Femur (tissue), 1 donor: ENCODE data around the gene MAP3K4.
"Not testable (repeated sequence)": the region's sequence is repeated elsewhere in the genome, so short reads cannot be mapped to it uniquely, and the experiment has no call there.

Source experiments
- DNase-seq: peaks from one replicate; pipeline ENCODE4 v3.0.0-alpha.2; 2017

Gene MAP3K4

DNA sequence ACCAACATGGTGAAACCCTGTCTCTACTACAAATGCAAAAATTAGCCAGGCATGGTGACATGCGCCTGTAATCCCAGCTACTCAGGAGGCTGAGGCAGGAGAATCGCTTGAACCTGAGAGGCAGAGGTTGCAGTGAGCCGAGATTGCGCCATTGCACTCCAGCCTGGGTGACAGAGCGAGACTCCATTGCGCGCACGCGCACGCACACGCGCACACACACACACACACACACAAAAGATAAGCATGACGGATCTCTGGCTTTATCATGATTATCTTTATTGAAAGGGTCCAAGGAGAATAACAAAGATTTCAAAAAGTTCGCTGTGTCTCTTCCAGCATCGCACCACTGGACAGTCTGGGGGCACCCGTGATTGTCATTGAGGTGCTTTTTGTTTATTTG, 19.0 kb upstream of the MAP3K4 start:
- not testable (repeated sequence) for DNase-seq

DNA sequence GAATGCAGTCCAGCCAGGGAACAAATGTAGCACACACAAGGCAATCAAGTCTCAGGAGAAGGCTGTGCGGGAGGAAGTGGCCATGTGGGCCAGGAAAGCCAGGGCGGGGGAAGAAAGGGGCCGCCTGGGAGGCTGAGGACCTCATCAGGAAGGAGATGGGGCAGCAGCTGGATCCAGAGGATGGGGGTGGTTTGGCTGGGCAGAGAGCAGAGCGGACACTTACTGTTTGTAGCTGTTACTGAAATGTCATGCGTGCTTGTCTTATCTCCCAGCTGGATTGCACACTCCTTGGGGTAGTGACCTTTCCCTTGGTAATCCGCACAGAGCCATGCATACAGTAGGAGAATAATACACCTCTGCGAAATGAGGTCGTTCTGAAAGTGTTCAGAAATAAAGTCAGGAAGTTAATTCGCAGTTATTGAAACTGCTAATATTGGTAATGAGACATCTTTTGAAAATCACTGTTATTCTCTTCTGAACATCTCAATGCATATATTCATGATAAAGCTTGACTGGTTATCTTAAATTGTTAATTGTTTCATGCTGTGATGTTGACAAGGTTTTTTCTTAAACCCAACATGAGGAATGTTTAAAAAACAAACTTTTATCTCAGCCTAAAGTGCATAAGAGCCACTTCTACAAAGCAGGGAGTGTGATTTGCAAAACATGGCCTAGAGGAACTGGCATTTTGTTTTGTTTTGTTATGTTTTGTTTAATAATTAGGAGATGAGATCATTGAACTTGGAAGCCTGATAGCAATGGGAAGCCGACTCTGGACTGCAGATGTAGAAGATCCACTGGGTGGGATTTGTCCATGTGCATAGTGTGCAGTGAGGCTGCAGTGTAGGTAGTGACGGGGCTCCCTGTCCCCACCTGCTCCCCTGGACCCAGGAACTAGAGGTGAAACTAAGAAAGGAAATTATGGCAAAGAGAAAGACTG, 18.0 kb upstream of the MAP3K4 start:
- no peak for DNase-seq

DNA sequence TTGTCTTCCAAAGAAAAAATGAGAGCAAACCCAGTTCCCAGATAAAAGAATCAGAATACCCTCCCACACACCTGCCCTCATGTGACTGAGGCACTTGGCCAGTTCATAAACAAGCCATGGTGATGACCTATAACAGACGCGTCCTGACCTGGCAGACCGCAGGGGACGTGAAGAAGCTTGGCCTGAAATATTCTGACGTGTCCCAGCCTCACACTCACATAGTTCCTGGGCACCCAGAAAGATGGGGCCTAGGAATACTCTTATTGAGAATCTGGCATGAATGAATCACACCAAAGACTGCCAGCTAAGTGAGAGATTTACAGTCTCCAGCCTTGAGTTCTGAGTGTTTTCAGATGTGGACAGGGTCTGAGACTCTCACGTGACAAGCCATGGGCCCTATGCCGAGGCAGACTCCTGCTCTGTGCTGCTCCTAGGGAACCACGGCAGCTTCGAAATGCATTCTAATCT, 17.2 kb upstream of the MAP3K4 start:
- DNase-seq = peak; percentile 83

DNA sequence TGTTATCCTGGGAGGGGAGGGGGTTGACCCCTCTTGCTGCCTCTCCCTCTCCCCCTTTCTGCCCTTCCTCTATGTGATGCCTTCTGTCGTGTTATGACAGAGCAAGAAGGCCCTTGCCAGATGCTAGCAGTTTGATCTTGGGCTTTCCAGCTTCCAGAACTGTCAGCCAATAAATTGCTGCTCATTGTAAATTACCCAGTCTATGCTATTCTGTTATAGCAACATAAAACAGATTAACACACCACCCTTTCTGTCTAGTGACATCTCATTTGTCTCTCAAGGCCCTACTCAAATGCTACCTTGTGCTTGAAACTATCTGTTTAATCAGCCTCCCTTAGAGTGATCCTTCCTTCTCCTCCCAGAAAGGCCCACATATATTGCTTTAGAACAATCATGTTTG, 16.4 kb upstream of the MAP3K4 start:
- no peak for DNase-seq

DNA sequence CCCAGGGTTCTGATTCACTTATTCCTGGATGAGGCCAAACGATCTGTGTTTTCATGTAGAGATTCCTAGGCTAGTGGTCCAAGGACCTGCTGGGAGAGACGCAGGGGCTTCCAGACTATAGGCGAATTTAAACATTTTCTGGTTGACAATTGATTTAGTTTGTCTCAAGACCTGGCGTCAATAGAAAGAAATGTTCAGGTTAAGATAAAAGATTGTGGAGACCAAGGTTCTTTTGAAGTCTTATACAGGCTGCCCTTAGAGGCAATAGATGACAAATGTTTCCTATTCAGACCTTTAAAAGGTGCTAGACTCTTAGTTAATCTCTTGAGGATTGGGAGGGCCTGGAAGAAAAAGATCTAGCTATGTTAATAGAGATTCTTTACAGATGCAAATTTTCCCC, 15.6 kb upstream of the MAP3K4 start:
- not testable (repeated sequence) for DNase-seq

DNA sequence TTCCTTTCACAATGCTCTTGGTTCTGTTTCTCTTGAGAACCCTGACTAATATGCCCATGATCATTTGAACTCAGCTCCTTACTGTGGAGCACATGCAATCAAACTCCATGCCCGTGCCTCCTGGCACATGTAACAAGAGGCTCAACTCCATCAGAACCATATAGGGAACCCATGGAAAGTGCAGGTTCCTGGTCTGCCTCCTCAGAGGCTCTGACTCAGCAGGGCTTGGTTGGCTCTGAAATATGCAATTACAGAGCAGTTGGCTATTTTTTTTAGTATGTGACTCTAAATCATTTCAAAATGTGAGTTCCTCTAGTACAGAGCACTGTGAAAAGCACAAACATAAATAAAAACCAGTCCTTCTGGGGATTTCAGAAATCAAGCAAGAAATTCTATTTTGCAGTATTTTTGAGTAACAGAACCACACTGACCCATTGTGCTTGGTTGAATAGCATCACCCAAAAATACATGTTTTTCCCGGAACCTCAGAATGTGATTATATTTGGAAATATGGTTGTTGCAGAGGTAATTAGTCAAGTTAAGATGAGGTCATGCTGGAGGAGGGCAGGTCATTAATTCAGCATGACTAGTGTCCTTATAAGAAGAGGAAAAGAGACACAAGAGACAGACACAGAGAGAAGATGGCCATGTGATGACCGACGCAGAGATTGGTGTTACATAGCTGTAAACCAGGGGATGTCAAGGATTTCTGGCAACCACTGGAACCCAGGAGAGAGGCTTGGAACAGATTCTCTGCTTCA, 13.2 kb upstream of the MAP3K4 start:
- no peak for DNase-seq

DNA sequence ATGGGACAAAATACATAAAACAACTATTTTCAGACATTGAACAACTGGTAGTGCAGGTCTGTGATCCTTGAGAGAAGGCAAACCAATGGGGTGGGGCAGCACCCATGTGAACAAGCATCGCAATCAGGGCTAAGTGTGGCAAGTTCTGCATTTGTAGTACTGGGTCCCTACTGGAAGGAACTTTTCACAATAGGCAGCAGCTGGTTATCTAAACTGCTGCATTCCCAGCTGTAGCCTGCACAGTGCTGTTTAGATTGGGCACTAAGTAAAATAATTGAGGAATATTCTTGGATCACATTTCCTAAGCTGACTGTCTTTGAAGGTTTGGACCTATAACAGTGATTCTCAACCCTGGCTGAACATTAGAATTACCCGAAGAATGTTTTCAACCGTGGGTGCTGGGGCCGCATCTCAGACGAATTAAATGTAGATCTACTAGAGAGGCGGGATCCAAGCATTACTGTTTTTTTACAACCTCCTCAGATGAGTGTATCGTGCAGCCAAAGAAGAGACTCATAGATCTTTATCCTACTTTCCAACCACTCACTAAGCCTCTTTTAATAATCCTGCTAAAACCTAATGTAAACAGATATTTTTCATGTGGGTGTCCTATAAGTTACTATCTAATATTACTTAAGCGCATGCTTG, 12.4 kb upstream of the MAP3K4 start:
- no peak for DNase-seq

DNA sequence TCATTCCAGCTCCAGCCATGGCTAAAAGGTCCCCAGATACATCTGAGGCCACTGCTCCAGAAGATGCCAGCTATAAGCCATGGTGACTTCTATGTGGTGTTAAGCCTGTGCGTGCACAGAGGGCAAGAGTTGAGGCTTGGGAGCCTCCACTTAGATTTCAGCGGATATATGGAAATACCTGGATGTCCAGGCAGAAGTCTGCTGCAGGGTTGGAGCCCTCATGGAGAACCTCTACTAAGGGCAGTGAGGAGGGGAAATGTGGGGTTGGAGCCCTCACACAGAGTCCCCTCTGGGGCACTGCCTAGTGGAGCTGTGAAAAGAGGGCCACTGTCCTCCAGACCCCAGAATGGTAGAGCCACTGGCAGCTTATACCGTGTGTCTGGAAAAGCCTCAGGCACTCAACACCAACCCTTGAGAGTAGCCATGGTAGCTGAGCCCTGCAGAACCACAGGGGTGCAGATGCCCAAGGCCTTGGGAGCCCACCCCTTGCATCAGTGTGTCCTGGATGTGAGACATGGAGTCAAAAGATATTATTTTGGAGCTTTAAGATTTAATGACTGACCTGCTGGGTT, 8.1 kb upstream of the MAP3K4 start:
- DNase-seq = not testable (repeated sequence)

DNA sequence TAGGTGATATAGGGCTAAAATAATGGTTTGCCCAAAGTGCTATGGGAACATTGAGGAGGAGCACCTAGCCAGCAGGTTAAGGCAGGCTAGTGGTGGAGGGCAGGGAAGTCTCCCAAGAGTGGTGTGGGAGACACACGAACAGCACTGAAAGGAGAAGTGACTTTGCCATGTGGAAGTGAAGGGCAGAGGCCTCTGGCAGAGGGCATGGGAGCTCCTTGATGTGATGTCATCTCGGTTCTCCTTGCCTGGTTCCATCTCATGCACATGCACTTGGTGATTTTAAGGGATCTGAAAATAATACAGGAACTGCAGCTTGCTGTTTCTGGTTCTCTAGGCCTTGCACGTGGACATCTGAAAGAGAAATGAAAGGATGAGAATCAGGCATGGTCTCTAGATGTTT, 4.7 kb upstream of the MAP3K4 start:
- no peak for DNase-seq

DNA sequence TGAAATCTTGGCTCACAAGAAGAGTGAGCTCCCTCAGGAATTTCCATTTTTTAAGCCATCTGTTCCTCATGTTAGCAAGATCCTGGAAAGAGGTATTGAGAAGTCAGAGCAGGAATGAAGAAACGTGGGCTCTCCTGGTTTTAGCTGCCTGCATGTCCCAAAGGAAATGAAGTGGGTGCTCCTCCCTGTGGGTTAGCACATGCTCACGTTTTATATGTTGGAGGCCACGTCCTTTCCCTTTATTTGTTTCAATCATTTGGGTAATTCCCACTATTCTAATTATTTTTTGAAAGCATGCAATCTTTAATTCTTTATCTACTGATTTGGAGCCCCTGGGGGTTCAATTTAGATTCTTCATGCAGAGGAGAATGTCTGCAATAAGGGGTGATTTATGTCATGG, 4.3 kb upstream of the MAP3K4 start:
- no peak for DNase-seq

DNA sequence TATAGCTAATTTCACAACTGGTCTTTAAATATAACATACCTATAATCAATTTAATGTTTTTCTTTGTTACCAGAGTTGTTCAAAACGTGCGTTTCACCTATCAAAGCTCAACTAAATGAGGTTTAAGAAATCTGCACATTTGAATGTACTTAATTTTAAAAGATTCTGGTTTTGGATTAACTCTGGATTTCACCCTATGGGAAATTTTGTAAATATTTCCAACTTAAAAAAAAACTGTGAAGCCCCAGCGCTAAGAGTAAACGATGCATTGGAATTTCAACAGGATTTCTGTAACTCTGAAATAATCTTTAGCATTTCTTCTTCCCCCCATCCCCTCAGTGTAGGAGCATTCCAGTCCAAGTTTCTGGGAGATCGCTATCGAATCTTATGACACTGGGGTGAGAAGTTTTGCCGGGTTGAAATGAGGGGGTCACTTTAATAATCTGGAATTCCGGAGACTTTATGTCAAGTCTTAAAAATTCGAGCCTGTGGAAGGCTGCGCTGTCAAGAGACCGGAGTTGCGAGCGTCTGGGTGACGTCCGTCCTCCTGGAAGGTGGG, 643 bp upstream of the MAP3K4 start:
- DNase-seq = no peak

DNA sequence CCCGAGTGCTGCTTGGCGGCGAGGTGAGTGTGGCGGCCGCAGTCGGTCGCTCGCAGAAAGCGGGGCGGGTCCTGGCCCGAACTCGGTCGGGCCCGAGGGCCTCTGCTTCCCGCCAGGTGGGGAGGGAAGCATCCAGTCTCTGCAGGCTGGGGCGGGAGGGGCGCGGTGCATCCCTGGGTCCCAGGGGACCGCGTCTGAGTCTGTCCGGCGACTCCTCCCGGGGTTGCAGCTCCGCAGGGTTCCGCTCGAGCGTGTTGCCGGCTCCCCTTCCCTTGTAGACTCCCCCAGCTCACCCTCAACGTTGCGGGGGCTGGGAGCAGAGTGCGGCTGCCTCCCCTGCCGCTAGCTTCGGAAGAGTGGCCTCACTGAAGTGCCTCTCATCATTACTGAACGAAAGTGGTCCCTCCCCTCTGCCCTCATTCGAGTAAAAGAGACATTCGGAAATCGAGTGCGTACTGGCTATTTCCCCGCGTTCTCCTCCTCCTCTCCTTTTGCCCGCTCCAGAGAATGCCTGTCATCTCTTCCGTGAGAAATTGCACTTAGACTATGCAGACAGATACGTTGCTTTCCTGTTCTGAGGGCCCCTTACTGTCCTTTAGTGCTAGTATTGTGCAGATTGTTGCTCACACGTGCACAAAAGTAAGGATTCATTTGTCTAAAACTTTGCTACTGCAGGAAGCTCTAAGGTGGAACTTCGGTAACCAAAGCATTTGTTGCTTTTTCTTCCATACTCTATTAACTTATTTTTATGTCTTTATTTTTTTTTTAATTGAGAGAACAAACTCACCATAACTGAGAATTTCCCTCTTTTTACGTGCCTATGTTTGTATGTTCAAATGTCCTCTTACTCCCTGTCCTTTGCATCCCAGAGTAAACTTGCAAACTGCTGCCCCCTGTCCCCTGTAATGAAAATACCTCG, 751 bp downstream of the MAP3K4 start:
- DNase-seq = peak; percentile 77

DNA sequence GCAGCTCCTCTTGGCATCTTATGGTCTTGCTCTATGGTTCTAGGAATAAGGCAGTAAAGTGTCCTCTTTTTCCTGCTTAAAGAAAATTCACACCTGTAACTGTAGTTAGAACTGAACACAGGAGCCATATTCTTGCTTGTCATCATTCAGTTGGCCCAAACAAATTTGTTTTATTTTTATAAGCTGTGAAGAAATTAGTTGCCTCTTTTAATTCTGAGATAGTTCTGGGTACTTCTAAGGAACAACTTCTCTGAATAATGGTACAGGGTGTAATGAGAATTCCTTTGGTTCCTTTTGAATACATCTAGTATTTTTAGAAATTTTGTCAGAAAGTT, 1.4 kb downstream of the MAP3K4 start:
- no peak for DNase-seq

DNA sequence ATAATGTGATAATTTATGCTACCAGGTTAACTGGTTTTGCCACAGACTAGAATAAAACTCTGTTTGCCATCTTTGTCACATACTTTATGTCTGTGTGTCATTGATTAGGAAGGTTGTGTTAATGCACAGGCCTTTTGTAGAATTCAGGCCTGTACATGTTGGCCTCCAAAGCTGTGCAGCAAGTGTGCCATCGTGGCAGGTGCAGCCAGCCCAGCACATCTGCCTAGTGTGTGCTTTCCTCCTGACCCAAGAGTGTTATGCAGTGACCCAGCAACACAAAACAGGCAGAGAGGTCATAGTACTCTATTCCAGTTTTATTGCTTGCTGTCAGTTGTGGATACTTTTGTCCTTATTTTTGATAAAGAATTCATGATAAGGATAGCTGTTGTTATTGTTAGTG, 3.7 kb downstream of the MAP3K4 start:
- no peak for DNase-seq

DNA sequence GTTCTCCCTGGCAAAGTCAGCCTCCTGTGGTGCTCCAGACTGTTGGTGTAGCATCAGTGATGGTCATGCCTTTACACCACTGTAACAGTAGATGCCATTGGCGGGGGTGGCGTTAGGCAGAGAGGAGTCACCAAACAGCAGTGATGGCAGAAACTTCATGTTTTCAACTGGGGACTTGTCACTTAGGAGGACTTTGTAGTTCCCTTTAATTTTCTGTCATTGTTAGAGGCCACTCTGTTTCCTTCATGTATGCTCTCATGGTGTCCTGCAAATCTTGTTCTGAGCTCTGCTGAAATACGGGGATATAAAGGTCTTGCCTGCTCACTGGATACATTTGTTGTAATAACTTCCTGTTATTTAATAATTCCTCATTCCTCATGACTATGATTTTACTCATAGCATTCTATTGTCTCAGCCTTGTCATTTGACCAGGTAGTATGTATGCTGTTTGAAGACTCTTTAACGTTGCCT, 4.6 kb downstream of the MAP3K4 start:
- DNase-seq = no peak

DNA sequence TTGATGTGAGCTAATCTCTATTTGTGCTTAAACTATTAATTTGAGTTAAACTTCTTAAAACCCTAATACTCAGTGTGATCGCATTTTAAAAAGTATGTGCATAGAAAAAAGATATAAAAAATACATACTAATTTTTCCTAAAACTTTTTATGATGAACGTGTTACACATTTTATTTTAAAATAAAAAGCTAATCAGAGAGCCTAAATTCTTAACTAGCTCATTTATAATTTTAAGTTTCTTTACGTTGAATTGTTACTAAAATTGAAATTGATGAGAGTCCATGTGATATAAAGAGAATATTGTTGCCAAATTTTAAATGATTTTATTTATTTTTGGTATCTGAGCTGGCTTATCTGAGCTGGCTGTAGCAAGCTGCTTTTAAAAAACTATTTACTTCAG, 6.6 kb downstream of the MAP3K4 start:
- no peak for DNase-seq

DNA sequence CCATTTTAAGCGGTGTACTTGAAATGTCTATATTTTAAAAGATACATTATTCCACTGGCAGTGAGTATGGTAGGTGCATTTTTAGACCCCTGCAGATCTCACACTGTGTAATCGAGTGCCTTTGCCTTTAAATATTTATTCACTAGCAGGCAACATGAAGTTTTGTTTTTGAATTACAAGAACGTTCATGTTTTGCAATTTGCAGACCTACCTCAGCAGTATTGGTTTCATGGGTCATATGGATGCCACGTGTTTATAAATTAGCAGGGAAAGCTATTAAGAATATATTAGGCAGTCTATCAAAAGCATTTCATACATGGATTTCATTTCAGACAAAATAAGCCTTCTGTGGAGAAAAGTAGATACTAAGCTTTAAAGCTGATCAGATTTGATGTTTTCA, 7.2 kb downstream of the MAP3K4 start:
- no peak for DNase-seq

DNA sequence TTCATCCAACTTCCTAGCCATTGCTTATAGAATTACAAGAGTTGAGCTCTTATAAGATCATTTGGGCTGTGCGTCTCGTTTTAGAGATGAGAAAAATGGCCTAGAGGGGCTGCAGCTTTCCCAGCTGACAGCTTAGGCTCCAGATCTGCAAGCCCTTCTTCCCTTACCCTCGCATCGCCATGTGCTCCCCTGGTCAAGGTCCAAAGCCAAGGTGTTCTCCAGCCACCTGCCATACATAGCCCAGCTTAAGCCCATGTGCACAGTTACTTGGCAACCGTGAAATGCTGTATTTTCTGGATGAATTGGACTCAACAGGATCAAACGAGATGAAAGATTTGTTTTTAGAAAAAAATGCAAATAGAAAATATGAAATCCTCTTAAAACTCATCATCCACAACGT, 7.9 kb downstream of the MAP3K4 start:
- no peak for DNase-seq

DNA sequence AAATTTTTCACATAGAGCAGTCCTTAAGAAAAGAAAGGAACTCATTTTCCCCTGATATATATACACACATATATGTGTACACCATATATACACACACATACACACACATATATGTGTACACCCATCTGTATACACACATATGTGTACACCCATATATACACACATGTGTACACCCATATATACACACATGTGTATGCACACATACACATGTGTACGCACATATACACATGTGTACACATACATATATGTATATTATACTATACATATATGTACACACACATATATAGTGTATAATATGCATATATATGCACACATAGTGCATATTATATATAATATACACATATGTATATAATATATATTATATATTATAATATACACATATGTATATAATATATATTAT, 9.1 kb downstream of the MAP3K4 start:
- DNase-seq = no peak

DNA sequence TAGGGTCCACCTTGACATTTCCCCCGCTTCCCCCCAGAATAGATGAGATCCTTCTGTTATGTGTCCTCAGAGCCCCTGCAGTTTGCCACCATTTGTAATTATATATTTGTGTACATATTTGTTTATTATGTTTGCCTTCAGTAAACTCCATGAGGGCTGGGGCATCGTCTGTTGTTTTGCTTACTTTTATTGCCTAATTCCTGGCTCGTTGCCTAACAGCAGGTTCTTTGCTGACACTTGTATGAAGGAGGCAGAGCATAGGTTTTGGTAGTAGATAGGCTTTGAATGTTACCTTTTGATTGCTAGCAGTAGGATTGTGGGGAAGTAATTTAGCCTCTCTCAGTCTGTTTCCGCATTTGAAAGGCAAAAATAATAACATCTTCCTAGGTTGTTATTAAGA, 9.9 kb downstream of the MAP3K4 start:
- no peak for DNase-seq

DNA sequence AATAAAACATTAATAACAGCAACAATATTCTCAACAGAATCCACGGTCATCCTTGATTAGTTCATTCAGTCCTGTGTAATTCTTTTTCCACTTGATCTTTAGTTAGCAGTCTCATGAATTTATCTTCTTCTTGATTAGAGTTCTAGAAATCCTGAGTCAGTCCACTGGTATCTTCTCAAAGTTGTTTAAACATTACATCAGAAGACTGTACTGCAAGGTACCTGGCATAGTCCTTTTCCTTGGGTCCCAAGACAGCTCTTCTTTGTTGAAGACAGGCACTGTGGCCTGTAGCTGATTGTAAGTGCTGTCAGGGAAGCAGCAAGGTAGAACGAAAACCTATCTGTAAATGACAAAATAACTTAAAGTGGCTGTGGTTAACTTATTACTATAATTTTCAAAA, 11.8 kb downstream of the MAP3K4 start:
- DNase-seq = no peak

DNA sequence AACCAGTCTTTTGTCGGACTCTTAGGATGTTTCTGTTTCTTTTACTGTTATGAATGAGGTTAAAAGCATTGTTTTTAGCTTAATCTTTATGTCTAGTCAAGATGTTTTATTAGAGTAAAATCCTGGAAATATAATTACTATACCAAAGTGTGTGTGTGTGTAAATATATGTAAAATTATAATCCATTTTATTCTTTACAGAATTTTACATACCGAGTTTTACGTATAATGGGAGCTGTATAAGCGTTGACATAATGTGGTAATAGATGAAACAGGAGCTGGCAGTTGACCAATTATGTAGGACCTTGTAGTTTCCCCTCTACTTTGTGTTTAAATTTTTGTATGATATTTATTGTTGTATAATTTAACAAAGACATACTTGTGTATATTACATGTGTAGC, 16.7 kb downstream of the MAP3K4 start:
- no peak for DNase-seq
